Hematopoietic multipotent progenitor cell treated with erythropoietin and hydrocortisone succinate and interleukin-3 and kit ligand, for 15 days (in vitro differentiated cells): ENCODE measurements around the gene CBFA2T2.
"Not testable (repeated sequence)": the region's sequence is repeated elsewhere in the genome, so short reads cannot be mapped to it uniquely, and the experiment has no call there.

Source experiments
- DNase-seq: peaks from one replicate; pipeline ENCODE4 v3.0.0-alpha.2; 2015; ENCODE audit warnings: low spot score

Gene CBFA2T2

GRCh38 chr20:33490023-33490933, at the start of gene CBFA2T2:
Gene CBFA2T2, plus strand, starts transcription at chr20:33490096. Its CDS starts 172 bp downstream, at chr20:33490268.
- DNase-seq = no peak

- not testable (repeated sequence) for DNase-seq
Observed at GRCh38 chr20:33440562-33440961, 49.3 kb upstream of the CBFA2T2 start.

DNA sequence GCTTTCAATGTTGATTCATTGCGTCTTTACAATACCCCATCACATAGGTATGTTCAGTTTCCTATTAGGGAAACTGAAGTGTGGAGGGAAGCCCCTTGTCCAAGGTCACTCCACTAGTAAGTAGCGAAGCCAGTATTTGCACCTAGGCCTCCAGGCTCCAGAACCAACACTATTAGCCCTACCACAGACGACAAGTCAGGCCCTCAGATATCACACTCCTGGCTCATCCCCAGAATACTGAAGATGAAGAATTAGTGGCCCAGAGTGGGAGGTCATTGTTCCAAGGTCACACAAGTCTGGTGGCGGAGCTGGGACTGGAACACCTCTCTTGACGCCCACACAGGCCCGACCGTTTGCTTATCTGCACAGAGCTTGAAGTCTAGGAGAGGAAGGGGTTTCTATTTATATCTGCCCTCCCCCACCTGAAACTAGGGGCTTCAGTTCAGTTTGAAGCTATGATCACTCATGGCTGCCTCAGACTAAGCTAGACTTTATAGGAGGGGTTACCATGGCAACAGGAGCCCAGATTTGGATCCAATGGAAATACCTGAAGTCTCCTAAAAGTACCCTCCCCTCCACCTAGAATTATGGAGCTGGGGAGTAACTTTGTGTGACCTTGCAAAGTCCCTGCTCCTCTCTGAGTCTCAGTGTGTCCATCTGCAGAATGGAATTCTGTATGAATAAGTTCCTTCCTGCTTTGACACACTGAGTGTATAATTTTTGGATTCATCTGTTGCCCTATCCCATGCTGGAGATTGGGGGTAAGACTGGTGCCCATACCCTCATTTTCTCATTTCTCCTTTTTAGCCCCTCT, 48.5 kb upstream of the CBFA2T2 start:
- no peak for DNase-seq

GRCh38 chr20:33442136-33443005, 47.5 kb upstream of the CBFA2T2 start:
- no peak for DNase-seq

GRCh38 chr20:33443006-33443511, 46.8 kb upstream of the CBFA2T2 start:
- DNase-seq = no peak

DNA sequence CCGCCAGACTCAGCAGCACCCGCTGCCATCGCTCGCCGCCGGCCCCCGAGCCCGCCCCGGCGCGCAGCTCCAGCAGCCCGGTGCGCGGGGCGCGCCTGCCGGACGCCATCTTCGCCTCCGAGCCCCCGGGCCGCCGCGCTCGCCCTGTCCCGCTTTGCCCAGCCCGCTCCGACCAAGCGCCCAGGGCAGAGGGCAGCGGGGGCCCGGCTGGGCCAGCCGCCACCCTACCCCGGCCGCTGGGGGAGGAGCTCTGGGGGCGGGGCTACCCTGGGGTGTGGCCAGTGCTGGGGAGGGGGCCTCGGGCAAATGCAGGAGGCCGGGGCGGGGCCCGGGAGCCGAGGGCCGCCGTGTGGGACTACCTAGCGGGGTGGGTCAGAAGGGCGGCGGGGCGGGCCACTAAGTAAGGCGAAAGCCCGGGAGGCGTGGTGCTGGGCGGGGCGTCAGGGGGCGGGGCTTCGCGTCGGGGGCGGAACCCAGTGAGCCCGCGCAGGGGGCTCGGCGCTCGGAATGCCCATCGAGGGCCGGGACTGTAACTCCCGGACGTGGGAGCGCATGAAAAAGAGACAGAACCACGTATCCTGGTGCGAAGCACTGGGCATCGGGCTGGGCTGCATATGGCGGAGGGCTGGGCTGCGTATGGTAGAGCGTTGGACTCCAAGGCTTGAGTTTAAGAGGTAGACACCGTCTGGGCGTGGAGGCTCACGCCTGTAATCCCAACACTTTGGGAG, 46.2 kb upstream of the CBFA2T2 start, which contains the start of gene SNTA1:
Gene SNTA1, minus strand, starts transcription at position 252 of the 728 bp plus-strand sequence. Its CDS starts 143 bp downstream, at position 109.
- DNase-seq = peak; percentile 64

DNA sequence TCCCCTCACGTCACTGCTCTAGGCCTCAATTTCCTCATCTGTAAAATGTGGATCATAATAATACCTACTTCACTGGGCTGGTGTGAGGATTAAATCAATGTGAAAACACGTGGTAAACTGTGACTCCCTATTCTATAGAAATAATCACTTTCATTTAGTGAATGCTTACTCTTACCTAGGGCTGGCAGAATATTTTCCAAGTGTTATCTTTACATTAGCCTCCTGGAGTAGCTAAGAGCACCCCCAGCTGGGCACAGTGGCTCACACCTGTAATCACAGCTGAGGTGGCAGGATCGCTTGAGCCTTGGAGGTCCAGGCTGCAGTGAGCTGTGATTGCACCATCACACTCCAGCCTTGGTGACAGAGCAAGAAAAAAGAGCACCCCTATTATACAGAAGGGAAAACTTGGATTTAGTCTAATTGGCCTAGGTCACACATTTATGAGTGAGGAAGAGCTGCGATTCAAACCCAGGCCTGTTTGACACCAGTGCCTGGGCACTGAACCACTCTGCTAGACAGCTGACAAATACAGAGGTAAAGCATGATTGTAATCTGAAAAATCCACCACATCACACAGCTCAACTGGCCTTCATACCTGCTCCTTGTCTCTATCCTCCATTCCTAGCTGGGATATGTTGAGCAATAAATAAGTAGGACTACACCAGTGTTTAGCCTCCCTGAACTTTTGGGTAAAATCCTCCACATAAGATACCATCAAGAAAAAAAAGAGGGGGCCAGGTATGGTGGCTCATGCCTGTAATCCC, 44.9 kb upstream of the CBFA2T2 start:
- DNase-seq = no peak

- no peak for DNase-seq
Observed at GRCh38 chr20:33445881-33446625, 43.8 kb upstream of the CBFA2T2 start.

DNA sequence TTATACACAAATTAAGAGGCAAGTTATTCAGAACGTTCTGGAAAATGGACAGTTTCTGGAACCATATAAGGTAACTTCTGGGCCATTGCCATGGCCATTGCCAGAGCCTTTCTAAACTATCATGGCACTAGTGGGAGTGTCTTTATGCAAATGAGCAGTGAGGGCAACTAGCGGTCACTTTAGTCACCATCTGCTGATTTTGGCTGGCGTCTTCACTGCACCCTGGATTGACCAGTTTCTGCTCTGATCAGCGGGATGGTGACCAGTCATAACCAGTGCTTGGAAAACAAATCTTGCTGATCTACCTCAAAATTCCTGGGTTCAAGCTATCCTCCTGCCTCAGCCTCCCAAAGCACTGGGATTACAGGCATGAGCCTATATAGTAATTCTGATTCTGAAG, 39.0 kb upstream of the CBFA2T2 start:
- no peak for DNase-seq

DNA sequence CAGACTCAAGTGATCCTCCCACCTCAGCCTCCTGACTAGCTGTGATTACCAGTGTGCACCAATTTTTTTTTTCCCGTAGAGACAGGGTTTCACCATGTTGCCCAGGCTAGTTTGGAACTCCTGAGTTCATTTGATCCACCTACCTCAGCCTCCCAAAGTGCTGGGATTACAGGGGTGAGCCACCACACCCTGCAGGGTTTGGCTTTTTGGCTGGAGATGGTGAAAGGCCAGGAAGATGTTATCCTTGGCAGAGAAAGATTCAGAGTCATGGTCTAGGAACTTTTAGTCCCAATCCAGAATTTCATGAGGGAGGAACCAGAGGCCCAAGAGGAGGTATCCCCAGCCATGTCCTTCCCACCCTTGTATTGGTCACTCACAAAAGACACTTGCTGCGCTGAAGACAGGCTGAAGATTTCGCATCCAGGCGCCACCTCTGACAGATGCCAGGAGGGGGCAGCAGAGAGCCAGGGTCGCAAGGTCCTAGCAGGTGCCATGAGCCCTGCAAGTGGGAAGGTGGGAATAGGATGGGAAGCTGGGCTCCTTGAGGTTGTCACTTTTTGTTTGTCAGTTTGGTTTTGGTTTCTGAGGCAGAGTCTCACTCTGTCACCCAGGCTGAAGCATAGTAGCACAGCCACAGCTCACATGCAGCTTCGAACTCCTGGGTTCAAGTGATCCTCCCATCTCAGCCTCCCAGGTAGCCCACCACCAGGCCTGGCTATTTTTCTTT, 32.8 kb upstream of the CBFA2T2 start:
- DNase-seq = peak; percentile 79

GRCh38 chr20:33459599-33459998, 30.3 kb upstream of the CBFA2T2 start:
- no peak for DNase-seq

GRCh38 chr20:33460711-33461110, 29.2 kb upstream of the CBFA2T2 start:
- no peak for DNase-seq

GRCh38 chr20:33463332-33464101, 26.4 kb upstream of the CBFA2T2 start:
- no peak for DNase-seq

DNA sequence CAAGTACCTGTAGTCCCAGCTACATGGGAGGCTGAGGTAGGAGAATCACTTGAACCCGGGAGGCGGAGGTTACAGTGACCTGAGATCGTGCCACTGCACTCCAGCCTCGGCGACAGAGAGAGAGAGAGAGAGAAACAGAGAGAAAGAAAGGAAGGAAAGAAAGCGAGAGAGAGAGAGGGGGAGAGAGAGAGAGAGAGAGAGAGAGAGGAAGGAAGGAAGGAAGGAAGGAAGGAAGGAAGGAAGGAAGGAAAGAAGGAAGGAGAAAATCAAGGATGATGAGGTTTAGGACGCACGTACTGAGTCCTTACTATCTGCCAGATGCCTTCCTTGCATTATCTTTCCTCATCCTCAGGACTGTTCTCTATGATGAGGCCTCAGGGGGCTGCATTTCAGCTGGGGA, 25.1 kb upstream of the CBFA2T2 start:
- not testable (repeated sequence) for DNase-seq

DNA sequence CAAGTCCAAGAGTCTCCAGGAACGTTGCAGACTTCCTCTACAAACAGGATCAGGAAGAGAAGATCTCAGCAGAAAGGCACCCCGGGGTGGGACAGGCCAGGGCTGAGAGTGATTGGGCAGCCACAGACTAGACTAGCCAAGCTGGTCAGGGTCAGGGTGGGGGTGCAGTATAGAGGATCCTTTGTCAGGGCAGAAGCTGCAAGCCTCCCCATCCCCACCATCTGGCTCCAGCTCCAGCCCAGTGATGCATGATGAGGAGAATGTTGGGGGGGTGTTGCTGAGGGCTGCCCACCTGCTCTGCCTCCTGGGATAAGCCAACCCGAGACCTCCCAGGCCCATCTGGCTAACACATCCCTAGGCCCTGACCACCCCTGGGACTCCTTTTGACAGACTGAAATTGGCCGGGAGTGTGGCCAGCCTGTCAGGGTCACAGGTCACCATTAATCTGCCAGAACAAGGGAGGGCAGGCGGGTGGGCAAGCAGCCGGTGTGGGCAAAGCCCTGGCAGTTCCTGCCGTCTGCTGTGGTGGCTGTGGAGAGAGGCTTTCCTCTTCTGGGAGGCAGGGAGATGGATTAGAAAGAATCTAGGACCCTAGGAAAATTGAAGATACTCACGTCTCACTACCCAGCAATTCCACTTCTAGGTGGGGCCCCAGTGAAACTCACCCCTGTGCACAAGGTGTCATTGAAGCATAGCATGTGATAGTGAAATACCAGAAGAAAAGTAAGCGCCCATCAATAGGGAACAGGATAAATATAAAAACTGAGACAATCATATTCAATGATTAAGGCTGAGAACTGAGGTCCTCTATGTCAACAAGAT, 24.2 kb upstream of the CBFA2T2 start:
- DNase-seq = no peak

DNA sequence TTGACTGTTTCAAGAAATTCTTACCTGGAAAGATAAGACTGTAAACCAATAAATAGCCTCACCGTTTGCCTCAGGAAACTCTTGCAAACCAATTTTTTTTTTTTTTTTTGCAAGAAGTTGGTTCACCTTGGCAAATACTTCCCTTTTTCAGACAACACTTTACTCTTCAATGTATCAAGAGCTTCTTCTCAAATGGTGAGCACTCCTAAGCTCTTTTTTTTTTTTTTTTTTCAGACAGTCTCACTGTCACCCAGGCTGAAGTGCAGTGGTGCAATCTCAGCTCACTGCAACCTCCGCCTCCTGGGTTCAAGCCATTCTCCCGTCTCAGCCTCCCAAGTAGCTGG, 23.6 kb upstream of the CBFA2T2 start:
- DNase-seq = no peak

- no peak for DNase-seq
Observed at GRCh38 chr20:33470457-33470856, 19.4 kb upstream of the CBFA2T2 start.
